DMS 273 (cell line): ENCODE data around the gene CLEC17A.
"Not testable (repeated sequence)": the region's sequence is repeated elsewhere in the genome, so short reads cannot be mapped to it uniquely, and the experiment has no call there.

Source experiments
- DNase-seq: peaks from one replicate; lab custom pipeline; 2025; ENCODE audit not compliant: unreplicated experiment; lab: John Stamatoyannopoulos, UW

CLEC17A gene

GRCh38 chr19:14582894-14583340 is at the start of gene CLEC17A:
TSS of gene CLEC17A (plus strand) at chr19:14583084. CDS start at chr19:14583161, 77 bp downstream.
- DNase-seq: no peak

- DNase-seq: no peak
Measured at GRCh38 chr19:14533450-14533849, 49.4 kb upstream of the CLEC17A start.

- DNase-seq: peak; percentile 44
Measured at GRCh38 chr19:14536926-14537692, 45.8 kb upstream of the CLEC17A start.

- DNase-seq: no peak
Measured at GRCh38 chr19:14540741-14541525, 42.0 kb upstream of the CLEC17A start.

- DNase-seq: not testable (repeated sequence)
Measured at GRCh38 chr19:14541979-14542378, 40.9 kb upstream of the CLEC17A start.

- DNase-seq: no peak
Measured at GRCh38 chr19:14542711-14543328, 40.1 kb upstream of the CLEC17A start.

GRCh38 chr19:14544047-14544446 is 38.8 kb upstream of the CLEC17A start:
- no peak for DNase-seq

GRCh38 chr19:14544977-14545715 is 37.7 kb upstream of the CLEC17A start:
- DNase-seq: peak; percentile 93

- no peak for DNase-seq
Measured at GRCh38 chr19:14545716-14546082, 37.2 kb upstream of the CLEC17A start.

- no peak for DNase-seq
Measured at GRCh38 chr19:14550201-14550754, 32.6 kb upstream of the CLEC17A start.

- peak; percentile 54 for DNase-seq
Measured at GRCh38 chr19:14551134-14552005, 31.5 kb upstream of the CLEC17A start.

GRCh38 chr19:14552006-14552360 is 30.9 kb upstream of the CLEC17A start:
- not testable (repeated sequence) for DNase-seq

- no peak for DNase-seq
Measured at GRCh38 chr19:14553042-14553938, 29.6 kb upstream of the CLEC17A start.

- no peak for DNase-seq
Measured at GRCh38 chr19:14553939-14554243, 29.0 kb upstream of the CLEC17A start.

GRCh38 chr19:14554382-14554812 is 28.5 kb upstream of the CLEC17A start:
- DNase-seq: peak; percentile 81

GRCh38 chr19:14555918-14556661 is 26.8 kb upstream of the CLEC17A start:
- no peak for DNase-seq

- DNase-seq: peak; percentile 79
Measured at GRCh38 chr19:14556662-14557188, 26.2 kb upstream of the CLEC17A start.
